Neural cell (in vitro differentiated cells): Measurements from ENCODE around the gene HEATR5A. TPM values are rescaled to one million over a fixed set of nuclear protein-coding genes. Genes with fewer than 3 reads are reported as not detected.
"Not testable (repeated sequence)": the region's sequence is repeated elsewhere in the genome, so short reads cannot be mapped to it uniquely, and the experiment has no call there.

Experiments
- H2AFZ ChIP-seq: fragments of 200-600, 300-800 bp; sonication (generic), shearing (Covaris generic); 2 replicates; pipeline ENCODE4 v1.6.0; 2014; ENCODE audit warnings: low read depth, mild to moderate bottlenecking, antibody characterized with exemption, low read length, moderate library complexity
- H3F3A ChIP-seq: fragments of 200-600 bp; shearing (Covaris generic); 2 replicates; pipeline ENCODE4 v1.6.1; 2016; ENCODE audit warnings: mild to moderate bottlenecking, moderate library complexity, mixed read lengths, antibody characterized with exemption, low read length; ENCODE audit not compliant: insufficient read depth, poor library complexity, severe bottlenecking
- H3K27ac ChIP-seq: fragments of 200-600, 300-800 bp; sonication (generic), shearing (Covaris generic); 2 replicates; pipeline ENCODE4 v1.5.1; 2014; ENCODE audit warnings: mild to moderate bottlenecking, low read length, moderate library complexity
- H3K27me3 ChIP-seq: fragments of 300-800, 200-600 bp; sonication (generic), shearing (Covaris generic); 2 replicates; pipeline ENCODE4 v1.6.0; 2014; ENCODE audit warnings: mild to moderate bottlenecking, low read depth, low read length, moderate library complexity; ENCODE audit not compliant: insufficient read depth
- H3K36me3 ChIP-seq: fragments of 300-800, 200-600 bp; sonication (generic), shearing (Covaris generic); 2 replicates; pipeline ENCODE4 v1.5.1; 2014; ENCODE audit warnings: mild to moderate bottlenecking, antibody characterized with exemption, low read length, moderate library complexity; ENCODE audit not compliant: insufficient read depth
- H3K4me2 ChIP-seq: fragments of 300-800, 200-600 bp; sonication (generic), shearing (Covaris generic); 2 replicates; pipeline ENCODE4 v1.6.0; 2014; ENCODE audit warnings: mild to moderate bottlenecking, low read length
- H3K4me3 ChIP-seq: fragments of 300-800, 200-600 bp; sonication (generic), shearing (Covaris generic); 2 replicates; pipeline ENCODE4 v1.5.1; 2014; ENCODE audit warnings: mild to moderate bottlenecking, low read length, moderate library complexity
- H3K79me2 ChIP-seq: fragments of 200-600 bp; shearing (Covaris generic); replicated peaks from 2 replicates; pipeline ENCODE4 v1.6.0; 2014; ENCODE audit warnings: mild to moderate bottlenecking, low read length, moderate library complexity; ENCODE audit not compliant: insufficient read depth
- H3K9ac ChIP-seq: fragments of 300-800, 200-600 bp; sonication (generic), shearing (Covaris generic); 2 replicates; pipeline ENCODE4 v1.6.1; 2016; ENCODE audit warnings: mild to moderate bottlenecking, low read length, mixed read lengths
- H3K9me2 ChIP-seq: fragments of 200-600 bp; shearing (Covaris generic); 2 replicates; pipeline ENCODE4 v1.6.1; 2016; ENCODE audit warnings: mild to moderate bottlenecking, low read length, mixed read lengths; ENCODE audit not compliant: insufficient read depth
- H3K9me3 ChIP-seq: fragments of 200-600, 300-800 bp; sonication (generic), shearing (Covaris generic); 2 replicates; pipeline ENCODE4 v1.6.1; 2016; ENCODE audit warnings: mild to moderate bottlenecking, mixed run types, low read length, moderate library complexity, mixed read lengths
- H4K20me1 ChIP-seq: fragments of 200-600 bp; shearing (Covaris generic); 2 replicates; pipeline ENCODE4 v1.6.1; 2016; ENCODE audit warnings: mild to moderate bottlenecking, mixed run types; ENCODE audit not compliant: insufficient read depth
- EP300 ChIP-seq: fragments of 450-650 bp; conservative IDR thresholded peaks from 2 replicates; pipeline ENCODE4 v1.6.1; 2014; ENCODE audit warnings: antibody characterized with exemption, mild to moderate bottlenecking, moderate library complexity; ENCODE audit not compliant: poor library complexity, severe bottlenecking
- EZH2 ChIP-seq: fragments of 200-600, 300-800 bp; shearing (Covaris generic), sonication (generic); IDR thresholded peaks from 2 replicates; pipeline ENCODE4 v1.6.1; 2014; ENCODE audit warnings: antibody characterized with exemption, low read length, borderline replicate concordance, mild to moderate bottlenecking; ENCODE audit not compliant: insufficient read depth, poor library complexity, severe bottlenecking
- MXI1 ChIP-seq: fragments of 450-650 bp; conservative IDR thresholded peaks from 2 replicates; pipeline ENCODE4 v1.6.1; 2014; ENCODE audit warnings: antibody characterized with exemption, mild to moderate bottlenecking; ENCODE audit not compliant: poor library complexity, severe bottlenecking
- POLR2AphosphoS5 ChIP-seq: IDR thresholded peaks from 2 replicates; pipeline ENCODE4 v1.6.1; 2012
- RAD21 ChIP-seq: fragments of 450-650 bp; conservative IDR thresholded peaks from 2 replicates; pipeline ENCODE4 v1.6.1; 2014; ENCODE audit warnings: antibody characterized with exemption, mild to moderate bottlenecking, moderate library complexity
- SMC3 ChIP-seq: fragments of 450-650 bp; conservative IDR thresholded peaks from 2 replicates; pipeline ENCODE4 v1.6.1; 2014; ENCODE audit warnings: antibody characterized with exemption, mild to moderate bottlenecking, moderate library complexity; ENCODE audit not compliant: poor library complexity
- TAF1 ChIP-seq: IDR thresholded peaks from 2 replicates; pipeline ENCODE4 v1.6.1; 2012; ENCODE audit warnings: low read depth
- polyA plus RNA-seq: library from polyadenylated mRNA; depleted of rRNA; stranded (reverse); fragments of >200 nt; gene quantifications from 2 replicates; pipeline ENCODE4 v1.2.3, GENCODE V29; 2014
- TF ChIP-seq, protein P1 (sequence below): IDR thresholded peaks from 2 replicates; pipeline ENCODE4 v1.6.1; 2012; ENCODE audit warnings: borderline replicate concordance
- TF ChIP-seq, protein P2 (sequence below): fragments of 450-650 bp; IDR thresholded peaks from 2 replicates; pipeline ENCODE4 v1.5.1; 2014; ENCODE audit warnings: antibody characterized with exemption, mild to moderate bottlenecking, moderate library complexity; ENCODE audit not compliant: poor library complexity, severe bottlenecking

The HEATR5A gene
- polyA plus RNA-seq, 1 donor from 2014 or later = 5.2 TPM

DNA sequence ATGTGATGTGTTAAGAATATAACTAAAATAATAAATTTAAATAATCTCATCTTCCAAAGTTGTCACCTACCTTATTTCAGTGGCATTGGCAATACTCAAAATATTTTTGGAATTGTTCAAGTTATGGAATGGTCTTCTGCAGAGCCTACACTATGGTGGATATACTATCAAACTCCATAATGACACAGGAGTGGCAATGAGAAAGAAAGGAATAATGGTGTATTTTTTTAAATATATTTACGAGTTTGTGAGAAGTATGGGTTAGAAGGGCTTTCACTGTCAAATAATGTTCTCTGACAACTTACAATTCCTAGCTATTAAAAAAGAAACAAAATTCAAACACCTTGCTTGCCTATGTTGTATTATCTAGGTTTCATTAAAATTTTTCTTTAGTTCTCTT is 38.1 kb downstream of the HEATR5A start:
- no peaks in the 10 kb centered on the region for H4K20me1 ChIP-seq
- H3K27ac ChIP-seq = no peak overlapping the region
- H3F3A ChIP-seq = no peaks in the 10 kb centered on the region
- no peak overlapping the region for H3K9ac ChIP-seq
- H3K4me2 ChIP-seq = no peak overlapping the region
- H3K79me2 ChIP-seq = no peaks in the 10 kb centered on the region
- H3K27me3 ChIP-seq = no peaks in the 10 kb centered on the region
- TF ChIP-seq EP300 (no peak), SMC3 (no peak), MXI1 (no peak), POLR2AphosphoS5 (no peak), TAF1 (no peak), RAD21 (no peak), EZH2 (no peak)
- TF ChIP-seq, protein P1, sequence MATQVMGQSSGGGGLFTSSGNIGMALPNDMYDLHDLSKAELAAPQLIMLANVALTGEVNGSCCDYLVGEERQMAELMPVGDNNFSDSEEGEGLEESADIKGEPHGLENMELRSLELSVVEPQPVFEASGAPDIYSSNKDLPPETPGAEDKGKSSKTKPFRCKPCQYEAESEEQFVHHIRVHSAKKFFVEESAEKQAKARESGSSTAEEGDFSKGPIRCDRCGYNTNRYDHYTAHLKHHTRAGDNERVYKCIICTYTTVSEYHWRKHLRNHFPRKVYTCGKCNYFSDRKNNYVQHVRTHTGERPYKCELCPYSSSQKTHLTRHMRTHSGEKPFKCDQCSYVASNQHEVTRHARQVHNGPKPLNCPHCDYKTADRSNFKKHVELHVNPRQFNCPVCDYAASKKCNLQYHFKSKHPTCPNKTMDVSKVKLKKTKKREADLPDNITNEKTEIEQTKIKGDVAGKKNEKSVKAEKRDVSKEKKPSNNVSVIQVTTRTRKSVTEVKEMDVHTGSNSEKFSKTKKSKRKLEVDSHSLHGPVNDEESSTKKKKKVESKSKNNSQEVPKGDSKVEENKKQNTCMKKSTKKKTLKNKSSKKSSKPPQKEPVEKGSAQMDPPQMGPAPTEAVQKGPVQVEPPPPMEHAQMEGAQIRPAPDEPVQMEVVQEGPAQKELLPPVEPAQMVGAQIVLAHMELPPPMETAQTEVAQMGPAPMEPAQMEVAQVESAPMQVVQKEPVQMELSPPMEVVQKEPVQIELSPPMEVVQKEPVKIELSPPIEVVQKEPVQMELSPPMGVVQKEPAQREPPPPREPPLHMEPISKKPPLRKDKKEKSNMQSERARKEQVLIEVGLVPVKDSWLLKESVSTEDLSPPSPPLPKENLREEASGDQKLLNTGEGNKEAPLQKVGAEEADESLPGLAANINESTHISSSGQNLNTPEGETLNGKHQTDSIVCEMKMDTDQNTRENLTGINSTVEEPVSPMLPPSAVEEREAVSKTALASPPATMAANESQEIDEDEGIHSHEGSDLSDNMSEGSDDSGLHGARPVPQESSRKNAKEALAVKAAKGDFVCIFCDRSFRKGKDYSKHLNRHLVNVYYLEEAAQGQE = no peak
- TF ChIP-seq, protein P2, sequence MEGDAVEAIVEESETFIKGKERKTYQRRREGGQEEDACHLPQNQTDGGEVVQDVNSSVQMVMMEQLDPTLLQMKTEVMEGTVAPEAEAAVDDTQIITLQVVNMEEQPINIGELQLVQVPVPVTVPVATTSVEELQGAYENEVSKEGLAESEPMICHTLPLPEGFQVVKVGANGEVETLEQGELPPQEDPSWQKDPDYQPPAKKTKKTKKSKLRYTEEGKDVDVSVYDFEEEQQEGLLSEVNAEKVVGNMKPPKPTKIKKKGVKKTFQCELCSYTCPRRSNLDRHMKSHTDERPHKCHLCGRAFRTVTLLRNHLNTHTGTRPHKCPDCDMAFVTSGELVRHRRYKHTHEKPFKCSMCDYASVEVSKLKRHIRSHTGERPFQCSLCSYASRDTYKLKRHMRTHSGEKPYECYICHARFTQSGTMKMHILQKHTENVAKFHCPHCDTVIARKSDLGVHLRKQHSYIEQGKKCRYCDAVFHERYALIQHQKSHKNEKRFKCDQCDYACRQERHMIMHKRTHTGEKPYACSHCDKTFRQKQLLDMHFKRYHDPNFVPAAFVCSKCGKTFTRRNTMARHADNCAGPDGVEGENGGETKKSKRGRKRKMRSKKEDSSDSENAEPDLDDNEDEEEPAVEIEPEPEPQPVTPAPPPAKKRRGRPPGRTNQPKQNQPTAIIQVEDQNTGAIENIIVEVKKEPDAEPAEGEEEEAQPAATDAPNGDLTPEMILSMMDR = no peak
- H3K4me3 ChIP-seq = no peak overlapping the region
- H3K9me2 ChIP-seq = no peaks in the 10 kb centered on the region
- no peak overlapping the region for H2AFZ ChIP-seq
- no peaks in the 10 kb centered on the region for H3K36me3 ChIP-seq
- no peaks in the 10 kb centered on the region for H3K9me3 ChIP-seq

DNA sequence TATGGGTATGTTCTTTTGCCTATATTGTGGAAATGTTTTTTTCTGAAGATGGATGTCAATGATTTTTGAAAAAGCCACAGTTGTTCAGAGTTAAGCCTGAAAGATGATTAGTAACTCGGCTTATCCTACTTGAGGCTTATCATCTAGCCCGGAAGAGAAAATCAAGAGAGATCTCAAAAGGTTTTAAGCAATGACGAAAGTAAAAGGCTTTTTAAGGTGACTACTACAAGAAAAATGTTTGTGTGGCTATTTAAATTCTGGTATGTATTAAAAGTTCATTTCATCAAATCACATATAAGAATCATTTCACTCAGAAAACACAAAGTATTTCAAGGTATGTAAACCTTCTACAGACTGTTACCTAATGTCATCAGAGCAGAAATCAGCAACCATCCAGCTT is 40.2 kb downstream of the HEATR5A start:
- H3K27me3 ChIP-seq = no peaks in the 10 kb centered on the region
- no peak overlapping the region for H3K4me2 ChIP-seq
- H3K9me3 ChIP-seq = no peaks in the 10 kb centered on the region
- H3K9me2 ChIP-seq = no peaks in the 10 kb centered on the region
- H4K20me1 ChIP-seq = no peaks in the 10 kb centered on the region
- no peaks in the 10 kb centered on the region for H3F3A ChIP-seq
- no peaks in the 10 kb centered on the region for H3K79me2 ChIP-seq
- no peak overlapping the region for H3K9ac ChIP-seq
- H3K27ac ChIP-seq = no peak overlapping the region
- H3K36me3 ChIP-seq = no peaks in the 10 kb centered on the region
- H2AFZ ChIP-seq = no peak overlapping the region
- no peak overlapping the region for H3K4me3 ChIP-seq
- TF ChIP-seq TAF1 = no peak
- TF ChIP-seq, protein P2 = no peak
- TF ChIP-seq POLR2AphosphoS5 = no peak
- TF ChIP-seq MXI1 = no peak
- no peak for TF ChIP-seq RAD21
- TF ChIP-seq, protein P1 = no peak
- TF ChIP-seq EZH2 = no peak
- no peak for TF ChIP-seq EP300
- TF ChIP-seq SMC3 = no peak

GRCh38 chr14:31379125-31379947 is 41.0 kb downstream of the HEATR5A start:
- not testable (repeated sequence) for H3K4me3 ChIP-seq, H2AFZ ChIP-seq, H3K9me2 ChIP-seq, H3K79me2 ChIP-seq, H4K20me1 ChIP-seq, H3F3A ChIP-seq, H3K4me2 ChIP-seq, H3K9ac ChIP-seq, H3K9me3 ChIP-seq, H3K27me3 ChIP-seq, H3K36me3 ChIP-seq, H3K27ac ChIP-seq
